HEK293T (cell line): ENCODE data around the gene MSI1.

Experiments used
- ELF4 ChIP-seq: fragments of 450-650 bp; IDR thresholded peaks from 2 replicates; pipeline ENCODE4 v1.6.1; 2017; ENCODE audit warnings: antibody characterized with exemption
- FOXM1 ChIP-seq: fragments of 450-650 bp; IDR thresholded peaks from 2 replicates; pipeline ENCODE4 v1.6.1; 2017; ENCODE audit warnings: mild to moderate bottlenecking, borderline replicate concordance
- PKNOX1 ChIP-seq: fragments of 450-650 bp; IDR thresholded peaks from 2 replicates; pipeline ENCODE4 v1.6.1; 2016
- SP1 ChIP-seq: fragments of 450-650 bp; IDR thresholded peaks from 2 replicates; pipeline ENCODE4 v1.6.1; 2017

- TF ChIP-seq SP1 (no peak), ELF4 (no peak), PKNOX1 (no peak), FOXM1 (no peak)
These were observed 36.9 kb downstream of the MSI1 start for GRCh38 chr12:120332041-120332440.
